ENCODE data around the gene IFITM10. TPM values are rescaled to one million over a fixed set of nuclear protein-coding genes. Genes with fewer than 3 reads are reported as not detected.

The IFITM10 gene
- total and polyA plus RNA-seq, 2 donors (not counting 1 experiment from before 2014, with no cell fraction given) = 0.09 to 1.7 TPM

DNA sequence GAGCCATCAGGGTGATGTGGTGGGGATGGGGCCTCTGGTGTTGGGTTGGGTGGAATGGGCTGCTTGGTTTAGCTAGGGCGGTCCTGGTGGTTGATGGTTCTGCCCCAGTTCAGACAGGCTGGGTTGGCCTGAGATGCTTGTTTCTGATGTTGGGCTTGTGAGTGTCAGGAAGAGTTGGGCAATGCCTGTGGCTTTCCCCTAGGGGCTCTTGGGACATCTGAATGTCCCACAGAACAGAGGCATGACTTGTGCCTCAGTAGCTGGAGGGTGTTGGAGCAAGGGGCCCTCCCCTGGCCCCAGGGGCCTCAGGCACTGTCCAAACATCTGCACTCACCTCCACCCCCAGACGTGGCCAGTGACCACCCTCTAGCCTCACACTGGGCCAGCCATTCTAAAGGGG, 27.3 kb upstream of the IFITM10 start:
- no peak overlapping the region for H3K4me3 ChIP-seq (ENCODE audit: control extremely low read depth in 1 of 5, extremely low read depth in 1 of 5, insufficient read depth in 1 of 5, low read depth in 2 of 5, low read length in 4 of 5)
- H3K9ac ChIP-seq (ENCODE audit: low read length) = no peak overlapping the region
- H3K79me2 ChIP-seq (ENCODE audit: control insufficient read depth, insufficient read depth, low read length) = no peaks in the 10 kb centered on the region
- Mint-ChIP-seq H3K27me3 (peaks cover 15% of the 10 kb centered on the region), H3K4me1 (peaks cover 15% of the 10 kb centered on the region), H3K9me3 (ENCODE audit: insufficient read depth) (no peaks in the 10 kb centered on the region), H3K27ac (no peak overlapping the region), H3K4me3 (no peak overlapping the region)
- H4K20me1 ChIP-seq (ENCODE audit: control insufficient read depth, insufficient read depth, low read length, poor library complexity, severe bottlenecking) = no peaks in the 10 kb centered on the region
- H3K4me1 ChIP-seq (ENCODE audit: control insufficient read depth in 2 of 2, insufficient read depth in 2 of 2, low read length in 2 of 2) = peaks cover 0 to 11% of the 10 kb centered on the region in 2 donors
- DNase-seq = no peak
- no peak for ATAC-seq (ENCODE audit: low read depth)
- POLR2A ChIA-PET = no interaction called here
- no peaks in the 10 kb centered on the region for H3K9me3 ChIP-seq (ENCODE audit: control extremely low read depth in 1 of 3, control insufficient read depth in 2 of 3, insufficient read depth in 1 of 3, low read length in 2 of 3)
- H3K36me3 ChIP-seq (replicated peaks in 1 of 2; ENCODE audit: control extremely low read depth in 1 of 2, control insufficient read depth in 1 of 2, extremely low read depth in 1 of 2, insufficient read depth in 2 of 2, low read length in 1 of 2) = no peaks in the 10 kb centered on the region
- H3K27ac ChIP-seq (ENCODE audit: low read length in 2 of 2) = no peak overlapping the region
- peaks cover 0 to 6% (median 0%) of the 10 kb centered on the region in 4 experiments for H3K27me3 ChIP-seq (replicated peaks in 1 of 4; ENCODE audit: control extremely low read depth in 1 of 4, control insufficient read depth in 3 of 4, insufficient read depth in 4 of 4, low read length in 3 of 4)
- intact Hi-C loops (cut with micrococcal nuclease) = no loop called here
- CTCF ChIA-PET = interaction anchor here (1.0 kb wide), 1 partner anchor 84 kb away, joined by 3 read pairs; no protein-coding TSS in a partner anchor
- no peak for TF ChIP-seq EZH2 (IDR thresholded peaks at IDR 0.05; ENCODE audit: borderline replicate concordance, insufficient read depth, low read depth, low read length, poor library complexity, severe bottlenecking)
- TF ChIP-seq, protein P1, sequence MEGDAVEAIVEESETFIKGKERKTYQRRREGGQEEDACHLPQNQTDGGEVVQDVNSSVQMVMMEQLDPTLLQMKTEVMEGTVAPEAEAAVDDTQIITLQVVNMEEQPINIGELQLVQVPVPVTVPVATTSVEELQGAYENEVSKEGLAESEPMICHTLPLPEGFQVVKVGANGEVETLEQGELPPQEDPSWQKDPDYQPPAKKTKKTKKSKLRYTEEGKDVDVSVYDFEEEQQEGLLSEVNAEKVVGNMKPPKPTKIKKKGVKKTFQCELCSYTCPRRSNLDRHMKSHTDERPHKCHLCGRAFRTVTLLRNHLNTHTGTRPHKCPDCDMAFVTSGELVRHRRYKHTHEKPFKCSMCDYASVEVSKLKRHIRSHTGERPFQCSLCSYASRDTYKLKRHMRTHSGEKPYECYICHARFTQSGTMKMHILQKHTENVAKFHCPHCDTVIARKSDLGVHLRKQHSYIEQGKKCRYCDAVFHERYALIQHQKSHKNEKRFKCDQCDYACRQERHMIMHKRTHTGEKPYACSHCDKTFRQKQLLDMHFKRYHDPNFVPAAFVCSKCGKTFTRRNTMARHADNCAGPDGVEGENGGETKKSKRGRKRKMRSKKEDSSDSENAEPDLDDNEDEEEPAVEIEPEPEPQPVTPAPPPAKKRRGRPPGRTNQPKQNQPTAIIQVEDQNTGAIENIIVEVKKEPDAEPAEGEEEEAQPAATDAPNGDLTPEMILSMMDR (IDR thresholded peaks at IDR 0.05) = no peak
- no peak overlapping the region for H3K4me2 ChIP-seq (replicated peaks; ENCODE audit: low read depth, low read length, poor library complexity, severe bottlenecking)
- no peak overlapping the region for H2AFZ ChIP-seq (ENCODE audit: insufficient read depth, low read depth, low read length, poor library complexity, severe bottlenecking)
- 86% methylated on average over 2 of the region's 2 CpGs for WGBS (ENCODE audit: insufficient coverage)

DNA sequence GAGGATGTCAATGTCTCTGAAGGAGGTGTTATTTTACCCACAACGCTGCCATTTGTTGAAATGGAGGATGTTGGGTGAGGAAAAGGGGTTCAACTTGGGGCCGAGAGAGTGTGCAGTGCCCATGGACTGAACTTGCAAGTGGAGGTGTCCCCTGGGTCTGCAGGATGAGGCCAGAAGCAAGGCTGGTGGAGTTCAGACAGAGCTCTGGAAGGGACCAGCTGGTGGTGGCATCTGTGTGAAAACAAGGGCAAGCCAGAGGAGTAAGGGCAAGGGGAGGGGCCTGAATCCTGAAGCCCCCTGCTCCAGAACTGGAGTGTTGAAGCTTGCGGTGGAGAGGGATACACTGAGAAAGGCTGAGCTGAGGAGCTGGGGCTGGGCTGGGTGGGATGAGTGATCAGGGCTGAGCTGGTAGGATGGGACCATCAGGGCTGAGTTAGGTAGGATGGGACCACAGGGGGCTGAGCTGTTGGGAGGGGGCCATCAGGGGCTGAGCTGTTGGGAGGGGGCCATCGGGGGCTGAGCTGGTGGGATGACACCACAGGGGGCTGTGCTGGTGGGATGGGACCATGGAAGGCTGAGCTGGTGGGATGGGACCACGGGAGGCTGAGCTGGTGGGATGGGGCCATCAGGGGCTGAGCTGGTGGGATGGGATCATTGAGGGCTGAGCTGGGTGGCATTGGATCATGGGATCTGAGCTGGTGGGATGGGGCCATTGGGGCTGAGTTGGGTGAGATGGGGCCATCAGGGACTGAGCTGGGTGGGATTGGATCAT, 26.7 kb upstream of the IFITM10 start:
- no peaks in the 10 kb centered on the region for H3K79me2 ChIP-seq (ENCODE audit: control insufficient read depth, insufficient read depth, low read length)
- H3K9ac ChIP-seq (ENCODE audit: low read length) = no peak overlapping the region
- no peaks in the 10 kb centered on the region for H3K36me3 ChIP-seq (replicated peaks in 1 of 2; ENCODE audit: control extremely low read depth in 1 of 2, control insufficient read depth in 1 of 2, extremely low read depth in 1 of 2, insufficient read depth in 2 of 2, low read length in 1 of 2)
- ATAC-seq (ENCODE audit: low read depth) = no peak
- no peaks in the 10 kb centered on the region for H3K9me3 Mint-ChIP-seq (ENCODE audit: insufficient read depth)
- H3K27me3 Mint-ChIP-seq = peaks cover 18% of the 10 kb centered on the region
- DNase-seq = no peak
- H3K4me3 ChIP-seq (ENCODE audit: control extremely low read depth in 1 of 5, extremely low read depth in 1 of 5, insufficient read depth in 1 of 5, low read depth in 2 of 5, low read length in 4 of 5) = no peak overlapping the region
- ChIA-PET POLR2A (no interaction called here), CTCF (interaction anchor here (1.0 kb wide), 1 partner anchor 84 kb away, joined by 3 read pairs; no protein-coding TSS in a partner anchor)
- H3K4me1 Mint-ChIP-seq = peaks cover 19% of the 10 kb centered on the region
- WGBS (ENCODE audit: insufficient coverage) = 100% methylated on average over 5 of the region's 5 CpGs
- no peak overlapping the region for H3K27ac Mint-ChIP-seq
- no peak overlapping the region for H3K4me2 ChIP-seq (replicated peaks; ENCODE audit: low read depth, low read length, poor library complexity, severe bottlenecking)
- intact Hi-C loops (cut with micrococcal nuclease) = no loop called here
- H3K27ac ChIP-seq (ENCODE audit: low read length in 2 of 2) = no peak overlapping the region
- H4K20me1 ChIP-seq (ENCODE audit: control insufficient read depth, insufficient read depth, low read length, poor library complexity, severe bottlenecking) = no peaks in the 10 kb centered on the region
- H3K4me3 Mint-ChIP-seq = no peak overlapping the region
- no peak overlapping the region for H2AFZ ChIP-seq (ENCODE audit: insufficient read depth, low read depth, low read length, poor library complexity, severe bottlenecking)
- peaks cover 3 to 16% of the 10 kb centered on the region in 2 donors for H3K4me1 ChIP-seq (ENCODE audit: control insufficient read depth in 2 of 2, insufficient read depth in 2 of 2, low read length in 2 of 2)
- H3K9me3 ChIP-seq (ENCODE audit: control extremely low read depth in 1 of 3, control insufficient read depth in 2 of 3, insufficient read depth in 1 of 3, low read length in 2 of 3) = no peaks in the 10 kb centered on the region
- H3K27me3 ChIP-seq (replicated peaks in 1 of 4; ENCODE audit: control extremely low read depth in 1 of 4, control insufficient read depth in 3 of 4, insufficient read depth in 4 of 4, low read length in 3 of 4) = peaks cover 0 to 6% (median 1%) of the 10 kb centered on the region in 4 experiments
- TF ChIP-seq, protein P1 (IDR thresholded peaks at IDR 0.05) = no peak
- no peak for TF ChIP-seq EZH2 (IDR thresholded peaks at IDR 0.05; ENCODE audit: borderline replicate concordance, insufficient read depth, low read depth, low read length, poor library complexity, severe bottlenecking)

Data from B cell (primary cell).